MCF 10A (cell line): Measurements from ENCODE around the gene DNAH3. TPM values are rescaled to one million over a fixed set of nuclear protein-coding genes. Genes with fewer than 3 reads are reported as not detected.
A peak's percentile ranks its signal among the peaks of the same experiment; 100 is the strongest.

Source experiments
- BruUV-seq: library from RNA; stranded (reverse); fragments of 400-500 nt; replicated peaks from 2 replicates; lab custom pipeline; 2021; lab: Mats Ljungman, UMichigan
- CTCF ChIA-PET: fragments of 300-600 bp; sonication (Branson Sonifier 250); formaldehyde crosslinking; extraction: SDS; loops from one replicate; lab custom pipeline; 2021; ENCODE audit warnings: antibody characterized with exemption, inconsistent platforms; lab: Yijun Ruan, JAX
- POLR2A ChIA-PET: fragments of 300-600, 350-650 bp; sonication (Branson Sonifier 250); formaldehyde crosslinking; extraction: SDS; loops from one replicate; lab custom pipeline; 2020; ENCODE audit warnings: antibody characterized with exemption, inconsistent platforms; lab: Yijun Ruan, JAX
- DNase-seq: peaks from one replicate; pipeline ENCODE4 v3.0.0-alpha.2; 2018; ENCODE audit not compliant: unreplicated experiment
- H3K27ac Mint-ChIP-seq: one replicate; pipeline ENCODE4 v1.8.0; 2022; ENCODE audit warnings: mild to moderate bottlenecking, low read depth, mixed read lengths; ENCODE audit not compliant: unreplicated experiment
- H3K27me3 Mint-ChIP-seq: one replicate; pipeline ENCODE4 v1.8.0; 2022; ENCODE audit warnings: mixed read lengths; ENCODE audit not compliant: insufficient read depth, unreplicated experiment
- H3K36me3 Mint-ChIP-seq: one replicate; pipeline ENCODE4 v1.8.0; 2022; ENCODE audit warnings: mild to moderate bottlenecking, moderate library complexity, mixed read lengths; ENCODE audit not compliant: insufficient read depth, unreplicated experiment
- H3K4me1 Mint-ChIP-seq: one replicate; pipeline ENCODE4 v1.8.0; 2022; ENCODE audit warnings: mixed read lengths; ENCODE audit not compliant: insufficient read depth, unreplicated experiment
- H3K4me3 Mint-ChIP-seq: one replicate; pipeline ENCODE4 v1.8.0; 2022; ENCODE audit warnings: mild to moderate bottlenecking, moderate library complexity, mixed read lengths; ENCODE audit not compliant: unreplicated experiment
- H3K9me3 Mint-ChIP-seq: one replicate; pipeline ENCODE4 v1.8.0; 2022; ENCODE audit warnings: mixed read lengths; ENCODE audit not compliant: unreplicated experiment
- intact Hi-C: fragments of 100-400 bp; cut with micrococcal nuclease; formaldehyde crosslinking; loops from 2 replicates; pipeline ENCODE4 v1.14.1; 2022
- total RNA-seq: library from RNA; stranded (reverse); gene quantifications from 2 replicates; pipeline ENCODE4 v1.2.3, GENCODE V29; 2022
- TF ChIP-seq, protein P1 (sequence below): fragments of 200-600 bp; IDR thresholded peaks from one replicate; pipeline ENCODE4 v1.8.0; 2022; ENCODE audit warnings: antibody characterized with exemption, mild to moderate bottlenecking; ENCODE audit not compliant: unreplicated experiment

Gene DNAH3
- total RNA-seq, 1 experiment from 2014 or later, result not detected

- TF ChIP-seq, protein P1, sequence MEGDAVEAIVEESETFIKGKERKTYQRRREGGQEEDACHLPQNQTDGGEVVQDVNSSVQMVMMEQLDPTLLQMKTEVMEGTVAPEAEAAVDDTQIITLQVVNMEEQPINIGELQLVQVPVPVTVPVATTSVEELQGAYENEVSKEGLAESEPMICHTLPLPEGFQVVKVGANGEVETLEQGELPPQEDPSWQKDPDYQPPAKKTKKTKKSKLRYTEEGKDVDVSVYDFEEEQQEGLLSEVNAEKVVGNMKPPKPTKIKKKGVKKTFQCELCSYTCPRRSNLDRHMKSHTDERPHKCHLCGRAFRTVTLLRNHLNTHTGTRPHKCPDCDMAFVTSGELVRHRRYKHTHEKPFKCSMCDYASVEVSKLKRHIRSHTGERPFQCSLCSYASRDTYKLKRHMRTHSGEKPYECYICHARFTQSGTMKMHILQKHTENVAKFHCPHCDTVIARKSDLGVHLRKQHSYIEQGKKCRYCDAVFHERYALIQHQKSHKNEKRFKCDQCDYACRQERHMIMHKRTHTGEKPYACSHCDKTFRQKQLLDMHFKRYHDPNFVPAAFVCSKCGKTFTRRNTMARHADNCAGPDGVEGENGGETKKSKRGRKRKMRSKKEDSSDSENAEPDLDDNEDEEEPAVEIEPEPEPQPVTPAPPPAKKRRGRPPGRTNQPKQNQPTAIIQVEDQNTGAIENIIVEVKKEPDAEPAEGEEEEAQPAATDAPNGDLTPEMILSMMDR, result no peak
- no peaks in the 10 kb centered on the region for H3K9me3 Mint-ChIP-seq
- H3K36me3 Mint-ChIP-seq, result peaks cover 66% of the 10 kb centered on the region
- peaks cover 26% of the 10 kb centered on the region for H3K4me1 Mint-ChIP-seq
- DNase-seq, result no peak
- intact Hi-C loops, result no loop called here
- no peak overlapping the region for H3K4me3 Mint-ChIP-seq
- ChIA-PET POLR2A (interaction anchor here (1.2 to 4.0 kb wide), 2 partner anchors 11 to 36 kb away, joined by 3 to 29 read pairs; no protein-coding TSS in a partner anchor), CTCF (interaction anchor here (0.9 to 1.6 kb wide), 3 partner anchors 11 to 14 kb away, joined by 3 to 5 read pairs (median 4); partner anchors contain the start of gene DCUN1D3)
- H3K27ac Mint-ChIP-seq, result peak overlapping the region; percentile 65
- H3K27me3 Mint-ChIP-seq, result no peaks in the 10 kb centered on the region
- BruUV-seq, result no TSS peak
Observed at GRCh38 chr16:20886320-20886719, 264.3 kb downstream of the DNAH3 start.

- Mint-ChIP-seq H3K36me3 (peaks cover 60% of the 10 kb centered on the region), H3K4me1 (peaks cover 28% of the 10 kb centered on the region), H3K27me3 (no peaks in the 10 kb centered on the region), H3K27ac (no peak overlapping the region), H3K9me3 (no peaks in the 10 kb centered on the region), H3K4me3 (peak overlapping the region; percentile 22)
- intact Hi-C loops, result no loop called here
- no TSS peak for BruUV-seq
- peak; percentile 61 for DNase-seq
- CTCF ChIA-PET, result interaction anchor here (1.2 to 1.7 kb wide), 2 partner anchors 9 to 15 kb away, joined by 3 to 4 read pairs; no protein-coding TSS in a partner anchor
- TF ChIP-seq, protein P1, result no peak
- POLR2A ChIA-PET, result interaction anchor here (1.1 to 1.9 kb wide), 6 partner anchors 9 to 35 kb away, joined by 5 to 11 read pairs (median 6); partner anchors contain the start of genes DCUN1D3 and LYRM1
Observed at GRCh38 chr16:20884240-20884556, 266.4 kb downstream of the DNAH3 start.

- TF ChIP-seq, protein P1, result no peak
- no peaks in the 10 kb centered on the region for H3K9me3 Mint-ChIP-seq
- intact Hi-C loops, result no loop called here
- POLR2A ChIA-PET, result interaction anchor here (1.1 to 1.9 kb wide), 6 partner anchors 8 to 34 kb away, joined by 5 to 11 read pairs (median 6); partner anchors contain the start of genes DCUN1D3 and LYRM1
- H3K27me3 Mint-ChIP-seq, result no peaks in the 10 kb centered on the region
- BruUV-seq, result no TSS peak
- no peak for DNase-seq
- CTCF ChIA-PET, result interaction anchor here (1.2 to 1.7 kb wide), 2 partner anchors 9 to 15 kb away, joined by 3 to 4 read pairs; no protein-coding TSS in a partner anchor
- H3K27ac Mint-ChIP-seq, result no peak overlapping the region
- peak overlapping the region; percentile 22 for H3K4me3 Mint-ChIP-seq
- H3K36me3 Mint-ChIP-seq, result peaks cover 65% of the 10 kb centered on the region
- H3K4me1 Mint-ChIP-seq, result peaks cover 33% of the 10 kb centered on the region
Observed at GRCh38 chr16:20883554-20884239, 266.9 kb downstream of the DNAH3 start.

Other genes with a start within 250 kb of the DNAH3 start
- 30.1 and 37.8 TPM in 2 replicates for gene LDAF1, start 7.8 kb upstream of the DNAH3 start, total RNA-seq
- not detected in 2 replicates for gene ZP2, start 60.7 kb upstream of the DNAH3 start, total RNA-seq
- gene ANKS4B, start 82.9 kb upstream of the DNAH3 start, total RNA-seq, result not detected in 2 replicates
- gene CRYM, start 127.4 kb upstream of the DNAH3 start, total RNA-seq, result 1.6 and 4.0 TPM in 2 replicates